ENCODE data around the gene NFIA. TPM values are rescaled to one million over a fixed set of nuclear protein-coding genes. Genes with fewer than 3 reads are reported as not detected.

Gene NFIA
- total RNA-seq, 1 experiment from 2014 or later = 12.7 TPM

DNA sequence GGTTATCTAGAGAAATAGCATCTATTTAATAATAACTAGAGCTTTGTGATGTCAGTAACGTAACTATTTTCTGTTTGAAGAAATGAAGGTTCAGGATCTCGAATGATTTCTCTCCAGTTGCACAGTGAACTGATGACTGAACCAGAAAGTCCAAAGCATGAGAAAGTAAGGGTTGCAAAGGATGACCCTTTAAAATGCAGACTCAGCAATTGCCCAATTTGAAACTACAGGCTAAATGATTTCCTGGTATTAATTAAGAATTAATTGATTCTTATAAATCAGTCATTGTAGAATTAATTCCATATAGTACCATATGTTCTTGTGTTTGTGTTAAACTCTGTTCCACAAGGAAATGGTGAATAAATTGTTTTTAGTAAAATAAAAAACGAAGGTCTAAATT is 318.6 kb downstream of the NFIA start:
- POLR2A ChIA-PET (ENCODE audit: unreplicated experiment) = no interaction called here
- no peak overlapping the region for H3K4me2 ChIP-seq (ENCODE audit: low read length)
- no peak overlapping the region for H2AFZ ChIP-seq (ENCODE audit: low read length)
- H3K79me2 ChIP-seq (ENCODE audit: low read length) = no peaks in the 10 kb centered on the region
- TF ChIP-seq EZH2phosphoT487 (IDR thresholded peaks at IDR 0.05; ENCODE audit: borderline replicate concordance, low read length) (no peak), CTCF (conservative IDR thresholded peaks at IDR 0.05; ENCODE audit: low read depth, low read length) (no peak), EZH2 (IDR thresholded peaks at IDR 0.05; ENCODE audit: low read length, unreplicated experiment) (no peak)
- H3K9me2 ChIP-seq (replicated peaks; ENCODE audit: low read length) = no peaks in the 10 kb centered on the region
- CTCF ChIA-PET = no interaction called here
- H3K9me3 ChIP-seq (ENCODE audit: low read length) = no peaks in the 10 kb centered on the region
- no peak overlapping the region for H3K4me3 ChIP-seq (ENCODE audit: low read length)
- H3K9ac ChIP-seq (ENCODE audit: low read length) = no peak overlapping the region
- H3K36me3 ChIP-seq (ENCODE audit: low read depth, low read length) = no peaks in the 10 kb centered on the region
- no TSS peak for BruUV-seq (replicated peaks)
- H3K27me3 ChIP-seq (ENCODE audit: low read length) = no peaks in the 10 kb centered on the region
- no peaks in the 10 kb centered on the region for H3K4me1 ChIP-seq (ENCODE audit: insufficient read depth, low read length)
- no peak overlapping the region for H3K27ac ChIP-seq (ENCODE audit: low read length)
- H4K20me1 ChIP-seq (ENCODE audit: low read length) = no peaks in the 10 kb centered on the region
- H3F3A ChIP-seq (ENCODE audit: low read length, unreplicated experiment) = no peaks in the 10 kb centered on the region
- DNase-seq (no peak), ATAC-seq (no peak)
- intact Hi-C loops (cut with micrococcal nuclease) = no loop called here

- no peak overlapping the region for H2AFZ ChIP-seq (ENCODE audit: low read length)
- ChIA-PET POLR2A (ENCODE audit: unreplicated experiment) (no interaction called here), CTCF (no interaction called here)
- H3K79me2 ChIP-seq (ENCODE audit: low read length) = no peaks in the 10 kb centered on the region
- H3K9me2 ChIP-seq (replicated peaks; ENCODE audit: low read length) = no peaks in the 10 kb centered on the region
- intact Hi-C loops (cut with micrococcal nuclease) = no loop called here
- no peaks in the 10 kb centered on the region for H3K27me3 ChIP-seq (ENCODE audit: low read length)
- no peak overlapping the region for H3K4me2 ChIP-seq (ENCODE audit: low read length)
- no peak overlapping the region for H3K4me3 ChIP-seq (ENCODE audit: low read length)
- H3K4me1 ChIP-seq (ENCODE audit: insufficient read depth, low read length) = no peaks in the 10 kb centered on the region
- no peaks in the 10 kb centered on the region for H4K20me1 ChIP-seq (ENCODE audit: low read length)
- H3K9me3 ChIP-seq (ENCODE audit: low read length) = no peaks in the 10 kb centered on the region
- H3K36me3 ChIP-seq (ENCODE audit: low read depth, low read length) = 0 out of 2 replicates have a peak, but pooled peaks cover 6% of the 10 kb centered on the region
- H3F3A ChIP-seq (ENCODE audit: low read length, unreplicated experiment) = no peaks in the 10 kb centered on the region
- H3K9ac ChIP-seq (ENCODE audit: low read length) = no peak overlapping the region
- DNase-seq (no peak), ATAC-seq (no peak)
- no peak overlapping the region for H3K27ac ChIP-seq (ENCODE audit: low read length)
- TF ChIP-seq CTCF (conservative IDR thresholded peaks at IDR 0.05; ENCODE audit: low read depth, low read length) (no peak), EZH2phosphoT487 (IDR thresholded peaks at IDR 0.05; ENCODE audit: borderline replicate concordance, low read length) (no peak), EZH2 (IDR thresholded peaks at IDR 0.05; ENCODE audit: low read length, unreplicated experiment) (no peak)
- no TSS peak for BruUV-seq (replicated peaks)
These were observed 321.6 kb downstream of the NFIA start for GRCh38 chr1:61403679-61404596.

Data from PC-3 (cell line).